ENCODE results near the gene NPIPA1. TPM values are rescaled to one million over a fixed set of nuclear protein-coding genes. Genes with fewer than 3 reads are reported as not detected.
A peak's percentile ranks its signal among the peaks of the same experiment; 100 is the strongest.
"Not testable (repeated sequence)": the region's sequence is repeated elsewhere in the genome, so short reads cannot be mapped to it uniquely, and the experiment has no call there.

NPIPA1 gene
- total and polyA plus RNA-seq, 4 donors, result 62.2 to 212 (median 167) TPM

GRCh38 chr16:14928064-14928714 is 9.1 kb upstream of the NPIPA1 start:
- not testable (repeated sequence) for H3K4me1 ChIP-seq (ENCODE audit: control insufficient read depth, insufficient read depth, low read length); H3K27me3 ChIP-seq (ENCODE audit: control insufficient read depth, insufficient read depth, low read length); H3K27ac ChIP-seq (ENCODE audit: low read depth, low read length); H3K4me3 ChIP-seq (ENCODE audit: low read depth, low read length); H3K9me3 ChIP-seq (ENCODE audit: control insufficient read depth, insufficient read depth, low read length)
- H3K36me3 ChIP-seq (ENCODE audit: control insufficient read depth, insufficient read depth, low read length), result peaks cover 12% of the 10 kb centered on the region
- peak in 2 of 6 donors; percentile 13 to 35 for DNase-seq (ENCODE audit: low read depth in 4 of 6, low spot score in 6 of 6)
- WGBS (ENCODE audit: insufficient coverage), result 20% methylated on average over 1 of the region's 31 CpGs

GRCh38 chr16:14929176-14929575 is 8.1 kb upstream of the NPIPA1 start:
- not testable (repeated sequence) for H3K27me3 ChIP-seq (ENCODE audit: control insufficient read depth, insufficient read depth, low read length); H3K9me3 ChIP-seq (ENCODE audit: control insufficient read depth, insufficient read depth, low read length); H3K27ac ChIP-seq (ENCODE audit: low read depth, low read length); H3K4me1 ChIP-seq (ENCODE audit: control insufficient read depth, insufficient read depth, low read length); H3K4me3 ChIP-seq (ENCODE audit: low read depth, low read length); DNase-seq (ENCODE audit: low read depth in 4 of 6, low spot score in 6 of 6)
- peaks cover 12% of the 10 kb centered on the region for H3K36me3 ChIP-seq (ENCODE audit: control insufficient read depth, insufficient read depth, low read length)
- no CpG with 5 or more reads among the region's 26 CpGs for WGBS (ENCODE audit: insufficient coverage)

- not testable (repeated sequence) for H3K9me3 ChIP-seq (ENCODE audit: control insufficient read depth, insufficient read depth, low read length); H3K27ac ChIP-seq (ENCODE audit: low read depth, low read length); H3K4me1 ChIP-seq (ENCODE audit: control insufficient read depth, insufficient read depth, low read length); H3K4me3 ChIP-seq (ENCODE audit: low read depth, low read length); DNase-seq (ENCODE audit: low read depth in 4 of 6, low spot score in 6 of 6); H3K27me3 ChIP-seq (ENCODE audit: control insufficient read depth, insufficient read depth, low read length)
- peaks cover 12% of the 10 kb centered on the region for H3K36me3 ChIP-seq (ENCODE audit: control insufficient read depth, insufficient read depth, low read length)
- WGBS (ENCODE audit: insufficient coverage), result no CpG with 5 or more reads among the region's 25 CpGs
Measured at GRCh38 chr16:14930246-14930645, 7.0 kb upstream of the NPIPA1 start.

GRCh38 chr16:14930971-14931370 is 6.3 kb upstream of the NPIPA1 start:
- peaks cover 14% of the 10 kb centered on the region for H3K36me3 ChIP-seq (ENCODE audit: control insufficient read depth, insufficient read depth, low read length)
- not testable (repeated sequence) for H3K9me3 ChIP-seq (ENCODE audit: control insufficient read depth, insufficient read depth, low read length); H3K4me3 ChIP-seq (ENCODE audit: low read depth, low read length); H3K4me1 ChIP-seq (ENCODE audit: control insufficient read depth, insufficient read depth, low read length); H3K27ac ChIP-seq (ENCODE audit: low read depth, low read length); H3K27me3 ChIP-seq (ENCODE audit: control insufficient read depth, insufficient read depth, low read length)
- no CpG with 5 or more reads among the region's 19 CpGs for WGBS (ENCODE audit: insufficient coverage)
- DNase-seq (ENCODE audit: low read depth in 4 of 6, low spot score in 6 of 6), result peak in 1 of 6 donors; percentile 1

- WGBS (ENCODE audit: insufficient coverage), result no CpG with 5 or more reads among the region's 47 CpGs
- not testable (repeated sequence) for H3K27ac ChIP-seq (ENCODE audit: low read depth, low read length); DNase-seq (ENCODE audit: low read depth in 4 of 6, low spot score in 6 of 6); H3K4me1 ChIP-seq (ENCODE audit: control insufficient read depth, insufficient read depth, low read length); H3K27me3 ChIP-seq (ENCODE audit: control insufficient read depth, insufficient read depth, low read length); H3K9me3 ChIP-seq (ENCODE audit: control insufficient read depth, insufficient read depth, low read length); H3K4me3 ChIP-seq (ENCODE audit: low read depth, low read length)
- peaks cover 13% of the 10 kb centered on the region for H3K36me3 ChIP-seq (ENCODE audit: control insufficient read depth, insufficient read depth, low read length)
Measured at GRCh38 chr16:14932581-14933375, 4.5 kb upstream of the NPIPA1 start.

- no CpG with 5 or more reads among the region's 9 CpGs for WGBS (ENCODE audit: insufficient coverage)
- H3K27ac ChIP-seq (ENCODE audit: low read depth, low read length); H3K9me3 ChIP-seq (ENCODE audit: control insufficient read depth, insufficient read depth, low read length); H3K27me3 ChIP-seq (ENCODE audit: control insufficient read depth, insufficient read depth, low read length); H3K4me1 ChIP-seq (ENCODE audit: control insufficient read depth, insufficient read depth, low read length); H3K4me3 ChIP-seq (ENCODE audit: low read depth, low read length); H3K36me3 ChIP-seq (ENCODE audit: control insufficient read depth, insufficient read depth, low read length); DNase-seq (ENCODE audit: low read depth in 4 of 6, low spot score in 6 of 6): not testable (repeated sequence)
Measured at GRCh38 chr16:14937994-14938393, 751 bp downstream of the NPIPA1 start.

GRCh38 chr16:14942686-14943085 is 5.4 kb downstream of the NPIPA1 start:
- H3K9me3 ChIP-seq (ENCODE audit: control insufficient read depth, insufficient read depth, low read length); DNase-seq (ENCODE audit: low read depth in 4 of 6, low spot score in 6 of 6); H3K4me3 ChIP-seq (ENCODE audit: low read depth, low read length): not testable (repeated sequence)

GRCh38 chr16:14955546-14956231 is 18.4 kb downstream of the NPIPA1 start:
- WGBS (ENCODE audit: insufficient coverage), result 91% methylated on average over 14 of the region's 16 CpGs

More at GRCh38 chr16:14942686-14943085, 5.4 kb downstream of the NPIPA1 start:
- not testable (repeated sequence) for H3K27me3 ChIP-seq (ENCODE audit: control insufficient read depth, insufficient read depth, low read length); H3K36me3 ChIP-seq (ENCODE audit: control insufficient read depth, insufficient read depth, low read length); H3K4me1 ChIP-seq (ENCODE audit: control insufficient read depth, insufficient read depth, low read length); H3K27ac ChIP-seq (ENCODE audit: low read depth, low read length)
- no CpG with 5 or more reads among the region's 3 CpGs for WGBS (ENCODE audit: insufficient coverage)

GRCh38 chr16:14957576-14958322 is 20.5 kb downstream of the NPIPA1 start:
- WGBS (ENCODE audit: insufficient coverage), result 95% methylated on average over 24 of the region's 28 CpGs
- DNase-seq (ENCODE audit: low read depth in 4 of 6, low spot score in 6 of 6), result no peak
- H3K4me3 ChIP-seq (ENCODE audit: low read depth, low read length), result no peak overlapping the region

More at GRCh38 chr16:14955546-14956231, 18.4 kb downstream of the NPIPA1 start:
- Histone ChIP-seq H3K27me3 (ENCODE audit: control insufficient read depth, insufficient read depth, low read length) (no peaks in the 10 kb centered on the region), H3K27ac (ENCODE audit: low read depth, low read length) (no peak overlapping the region), H3K4me3 (ENCODE audit: low read depth, low read length) (no peak overlapping the region), H3K9me3 (ENCODE audit: control insufficient read depth, insufficient read depth, low read length) (no peaks in the 10 kb centered on the region), H3K36me3 (ENCODE audit: control insufficient read depth, insufficient read depth, low read length) (peaks cover 2% of the 10 kb centered on the region), H3K4me1 (ENCODE audit: control insufficient read depth, insufficient read depth, low read length) (peaks cover 13% of the 10 kb centered on the region)
- no peak for DNase-seq (ENCODE audit: low read depth in 4 of 6, low spot score in 6 of 6)

More at GRCh38 chr16:14957576-14958322, 20.5 kb downstream of the NPIPA1 start:
- Histone ChIP-seq H3K36me3 (ENCODE audit: control insufficient read depth, insufficient read depth, low read length) (peaks cover 2% of the 10 kb centered on the region), H3K27me3 (ENCODE audit: control insufficient read depth, insufficient read depth, low read length) (no peaks in the 10 kb centered on the region), H3K4me1 (ENCODE audit: control insufficient read depth, insufficient read depth, low read length) (peaks cover 13% of the 10 kb centered on the region), H3K9me3 (ENCODE audit: control insufficient read depth, insufficient read depth, low read length) (no peaks in the 10 kb centered on the region), H3K27ac (ENCODE audit: low read depth, low read length) (no peak overlapping the region)
